ENCODE measurements around the gene F11.
"Not testable (repeated sequence)": the region's sequence is repeated elsewhere in the genome, so short reads cannot be mapped to it uniquely, and the experiment has no call there.

F11 gene

GRCh38 chr4:186304216-186304615 lies 38.2 kb downstream of the F11 start:
- no peak for DNase-seq

GRCh38 chr4:186304866-186305505 lies 39.0 kb downstream of the F11 start:
- no peak for DNase-seq

GRCh38 chr4:186307497-186307896 lies 41.5 kb downstream of the F11 start:
- no peak for DNase-seq

GRCh38 chr4:186307916-186308315 lies 41.9 kb downstream of the F11 start:
- no peak for DNase-seq

GRCh38 chr4:186318481-186318880 lies 52.5 kb downstream of the F11 start:
- DNase-seq, result no peak

- DNase-seq, result not testable (repeated sequence)
Observed at GRCh38 chr4:186324660-186325059, 58.7 kb downstream of the F11 start.

GRCh38 chr4:186326391-186326790 lies 60.4 kb downstream of the F11 start:
- no peak for DNase-seq

GRCh38 chr4:186329372-186329771 lies 63.4 kb downstream of the F11 start:
- no peak for DNase-seq

- DNase-seq, result no peak
Observed at GRCh38 chr4:186330368-186330767, 64.4 kb downstream of the F11 start.

- DNase-seq, result no peak
Observed at GRCh38 chr4:186335793-186336192, 69.8 kb downstream of the F11 start.

All from KG1 (cell line).